Lung (tissue), 12 donors: ENCODE data around the gene ARPC4. TPM values are rescaled to one million over a fixed set of nuclear protein-coding genes. Genes with fewer than 3 reads are reported as not detected.

ENCODE experiments used
- ATAC-seq: fragments of 200-7000 bp; cut with Tn5 transposase; one replicate; pipeline ENCODE4 v1.9.1; 2020; ENCODE audit warnings: moderate number of reproducible peaks; ENCODE audit not compliant: insufficient read depth, low FRiP score
- DNase-seq, 3 donors: peaks; one replicate each; pipeline ENCODE4 v3.0.0-alpha.2; 2013 to 2017
- H3K27ac ChIP-seq, 2 donors: one replicate each; pipeline ENCODE4 v1.5.1; 2013; ENCODE audit warnings: mild to moderate bottlenecking in 2 of 2, moderate library complexity in 2 of 2, control low read depth in 1 of 2, inconsistent platforms in 1 of 2, low read depth in 1 of 2, low read length in 1 of 2
- H3K27me3 ChIP-seq, 3 donors: one replicate each; pipeline ENCODE4 v1.5.1; 2013; ENCODE audit warnings: low read length in 2 of 3; ENCODE audit not compliant: control insufficient read depth in 3 of 3, insufficient read depth in 3 of 3
- H3K36me3 ChIP-seq, 4 donors: one replicate each; pipeline ENCODE4 v1.5.1; 2013; ENCODE audit warnings: low read length in 4 of 4, mild to moderate bottlenecking in 1 of 4, moderate library complexity in 1 of 4; ENCODE audit not compliant: control insufficient read depth in 4 of 4, insufficient read depth in 4 of 4
- H3K4me1 ChIP-seq, 5 donors: one replicate each; pipeline ENCODE4 v1.5.1; 2013; ENCODE audit warnings: low read length in 5 of 5, mild to moderate bottlenecking in 2 of 5, moderate library complexity in 1 of 5; ENCODE audit not compliant: control insufficient read depth in 5 of 5, insufficient read depth in 5 of 5
- H3K4me3 ChIP-seq: one replicate; pipeline ENCODE4 v1.5.1; 2013; ENCODE audit warnings: mild to moderate bottlenecking, control low read depth, moderate library complexity
- H3K9ac ChIP-seq, 2 donors: one replicate each; pipeline ENCODE4 v1.5.1; 2013; ENCODE audit warnings: low read length in 2 of 2, control low read depth in 1 of 2; ENCODE audit not compliant: insufficient read depth in 1 of 2
- H3K9me3 ChIP-seq, 4 donors: one replicate each; pipeline ENCODE4 v1.5.1; 2013; ENCODE audit warnings: low read length in 3 of 4, mild to moderate bottlenecking in 1 of 4, moderate library complexity in 1 of 4; ENCODE audit not compliant: control insufficient read depth in 4 of 4, insufficient read depth in 3 of 4
- CTCF ChIP-seq: IDR thresholded peaks from 2 replicates; pipeline ENCODE4 v1.5.1; 2012; ENCODE audit warnings: mild to moderate bottlenecking; ENCODE audit errors: control extremely low read depth, extremely low read depth
- WGBS, 2 donors: extraction: QIAGEN DNeasy Blood & Tissue Kit; methylation state at CpG; one replicate each; pipeline ENCODE4 v1.1.7; 2013; 5-methylcytosine and 5-hydroxymethylcytosine counted together
- polyA plus RNA-seq, 2 donors: library from polyadenylated mRNA; stranded (reverse); fragments of 200-250 nt; gene quantifications; one replicate each; pipeline ENCODE4 v1.2.1, GENCODE V29; 2013
- total RNA-seq, 2 donors: library from RNA; depleted of rRNA in 1 of 2; stranded (reverse); fragments of >200 nt in 1 of 2; gene quantifications; one replicate each; pipeline ENCODE4 v1.2.1, GENCODE V29; 2014 to 2021
- donor health status: control.
- donor health status: control.
- donor health status: Bipolar disorder and iron deficiency.
- donor health status: healthy.
- donor health status: DM: yes; HTN: yes; CAD: no.

The ARPC4 gene
- total and polyA plus RNA-seq, 4 donors: 74.9 to 239 (median 129) TPM

- Histone ChIP-seq H3K27me3 (no peaks in the 10 kb centered on the region), H3K36me3 (peaks cover 3 to 44% (median 36%) of the 10 kb centered on the region in 4 donors), H3K4me3 (no peak overlapping the region), H3K27ac (no peak overlapping the region), H3K9ac (no peak overlapping the region), H3K4me1 (no peaks in the 10 kb centered on the region), H3K9me3 (no peaks in the 10 kb centered on the region)
- 93 to 97% methylated on average over 3 of the region's 3 CpGs for WGBS, 2 donors
- TF ChIP-seq CTCF: no peak
- DNase-seq (no peak), ATAC-seq (no peak)
Measured at GRCh38 chr3:9831253-9831652, 38.4 kb downstream of the ARPC4 start.

- Histone ChIP-seq H3K27ac (no peak overlapping the region), H3K4me1 (no peaks in the 10 kb centered on the region), H3K9ac (no peak overlapping the region), H3K27me3 (no peaks in the 10 kb centered on the region), H3K36me3 (peaks cover 3 to 40% (median 37%) of the 10 kb centered on the region in 4 donors), H3K4me3 (no peak overlapping the region), H3K9me3 (no peaks in the 10 kb centered on the region)
- no peak for TF ChIP-seq CTCF
- 94 to 95% methylated on average over 9 of the region's 9 CpGs for WGBS, 2 donors
- no peak for DNase-seq
- ATAC-seq: no peak
Measured at GRCh38 chr3:9833078-9833477, 40.2 kb downstream of the ARPC4 start.

GRCh38 chr3:9834520-9835380 is 41.9 kb downstream of the ARPC4 start:
- ATAC-seq (no peak), DNase-seq (no peak)
- H3K27me3 ChIP-seq: no peaks in the 10 kb centered on the region
- no peak overlapping the region for H3K27ac ChIP-seq
- no peaks in the 10 kb centered on the region for H3K9me3 ChIP-seq
- H3K4me1 ChIP-seq: no peaks in the 10 kb centered on the region
- no peak overlapping the region for H3K4me3 ChIP-seq
- WGBS, 2 donors: 88 to 89% methylated on average over 18 of the region's 18 CpGs
- TF ChIP-seq CTCF: no peak
- H3K9ac ChIP-seq: no peak overlapping the region
- peaks cover 0 to 39% (median 32%) of the 10 kb centered on the region in 4 donors for H3K36me3 ChIP-seq
